Measurements from ENCODE around the gene FOXP2. TPM values are rescaled to one million over a fixed set of nuclear protein-coding genes. Genes with fewer than 3 reads are reported as not detected.

The FOXP2 gene
- total and polyA plus RNA-seq, 10 of the 15 experiments (the other 5 are each of a cell fraction or from before 2014, with no cell fraction given) = 0.99 to 2.5 (median 1.8) TPM

- no peak overlapping the region for H3K27ac ChIP-seq (ENCODE audit: control insufficient read depth, insufficient read depth)
- FAIRE-seq = no peak
- no peaks in the 10 kb centered on the region for H4K20me1 ChIP-seq (ENCODE audit: control insufficient read depth, insufficient read depth)
- TF ChIP-seq CBX3 (IDR thresholded peaks at IDR 0.05; ENCODE audit: borderline replicate concordance, low read depth) = no peak
- no peak for TF ChIP-seq GATAD2B (conservative IDR thresholded peaks at IDR 0.05; ENCODE audit: low read depth)
- no peak for TF ChIP-seq CHD1 (IDR thresholded peaks at IDR 0.05; ENCODE audit: low read depth, low read length)
- TF ChIP-seq PAX8 (IDR thresholded peaks at IDR 0.05) = no peak
- TF ChIP-seq EZH2 (IDR thresholded peaks at IDR 0.05; ENCODE audit: borderline replicate concordance, control insufficient read depth, low read depth, low read length) = no peak
- no peaks in the 10 kb centered on the region for H3K9me3 ChIP-seq (replicated peaks; ENCODE audit: control insufficient read depth, insufficient read depth, low read length)
- intact Hi-C loops (cut with micrococcal nuclease; ENCODE audit: unreplicated experiment) (loop anchor here (5.0 to 10.0 kb wide), 2 partner anchors 325 to 633 kb away; no protein-coding TSS in a partner anchor), in situ Hi-C loops (cut with MboI) (loop anchor here (25.0 kb wide), 1 partner anchor 623 kb away; no protein-coding TSS in a partner anchor)
- H2AFZ ChIP-seq (ENCODE audit: control insufficient read depth, low read depth, low read length) = no peak overlapping the region; the same call in 1 of the 2 replicates
- no peaks in the 10 kb centered on the region for H3K27me3 ChIP-seq (replicated peaks in 1 of 2; ENCODE audit: control insufficient read depth in 2 of 2, insufficient read depth in 2 of 2, low read length in 1 of 2)
- ATAC-seq = no peak
- 0% methylated on average over 1 of the region's 1 CpG for WGBS (ENCODE audit: insufficient coverage, insufficient replicate concordance, low lambda C conversion rate, missing lambda C conversion rate)
- DNase-seq (ENCODE audit: low read depth, low spot score) = no peak
- no peaks in the 10 kb centered on the region for H3K79me2 ChIP-seq (ENCODE audit: control insufficient read depth, insufficient read depth, low read length)
- SMC1A ChIA-PET (ENCODE audit: uncharacterized antibody, unreplicated experiment) = interaction anchor here (0.9 to 4.2 kb wide), 9 partner anchors 9 to 247 kb away, joined by 3 to 29 read pairs (median 6); no protein-coding TSS in a partner anchor
- CTCF ChIA-PET = interaction anchor here (0.9 to 3.3 kb wide), 5 partner anchors 11 to 244 kb away, joined by 3 to 48 read pairs (median 3); no protein-coding TSS in a partner anchor
- H3K4me1 ChIP-seq (ENCODE audit: control insufficient read depth, insufficient read depth, low read length) = no peaks in the 10 kb centered on the region
- RAD21 ChIA-PET (ENCODE audit: unreplicated experiment) = interaction anchor here (0.7 to 3.8 kb wide), 10 partner anchors 8 to 578 kb away, joined by 3 to 24 read pairs (median 7); no protein-coding TSS in a partner anchor
- H3K4me3 ChIP-seq = no peak overlapping the region
- no peak overlapping the region for H3K4me2 ChIP-seq (ENCODE audit: control insufficient read depth, insufficient read depth)
- no TSS peak for BruUV-seq (replicated peaks)
- POLR2A ChIA-PET = no interaction called here
- no peaks in the 10 kb centered on the region for H3K36me3 ChIP-seq (ENCODE audit: control insufficient read depth in 2 of 2, insufficient read depth in 2 of 2, low read length in 1 of 2)
- no peak overlapping the region for H3K9ac ChIP-seq (ENCODE audit: control insufficient read depth, insufficient read depth, low read length)
Observed at GRCh38 chr7:114660126-114660486, 245.5 kb downstream of the FOXP2 start.

- TF ChIP-seq E2F4 (IDR thresholded peaks at IDR 0.05; ENCODE audit: low read depth, low read length) = no peak
- no peak for TF ChIP-seq USF2 (IDR thresholded peaks at IDR 0.05; ENCODE audit: borderline replicate concordance, low read depth, low read length)
- no peak for TF ChIP-seq IKZF1 (conservative IDR thresholded peaks at IDR 0.05)
- no peak for TF ChIP-seq PML (IDR thresholded peaks at IDR 0.05; ENCODE audit: low read length)
- no peak for TF ChIP-seq POLR2AphosphoS2 (IDR thresholded peaks at IDR 0.05; ENCODE audit: low read depth, low read length)
- no peak for TF ChIP-seq RCOR1 (conservative IDR thresholded peaks at IDR 0.05; ENCODE audit: low read depth, low read length)
- TF ChIP-seq NR2F1 (conservative IDR thresholded peaks at IDR 0.05) = no peak
- TF ChIP-seq IKZF2 (IDR thresholded peaks at IDR 0.05) = no peak
- no peak for TF ChIP-seq JUND (IDR thresholded peaks at IDR 0.05; ENCODE audit: low read depth, low read length)
- TF ChIP-seq BCL11A (IDR thresholded peaks at IDR 0.05; ENCODE audit: low read depth, low read length) = no peak
- TF ChIP-seq MEF2A (IDR thresholded peaks at IDR 0.05; ENCODE audit: insufficient read depth, low read depth, low read length) = no peak
- no peak for TF ChIP-seq TARDBP (IDR thresholded peaks at IDR 0.05; ENCODE audit: borderline replicate concordance)
- ChIA-PET RAD21 (ENCODE audit: unreplicated experiment) (interaction anchor here (0.6 to 3.8 kb wide), 18 partner anchors 8 to 1022 kb away, joined by 3 to 24 read pairs (median 4); partner anchors contain the start of gene FOXP2), SMC1A (ENCODE audit: uncharacterized antibody, unreplicated experiment) (interaction anchor here (0.9 to 4.2 kb wide), 18 partner anchors 9 to 634 kb away, joined by 3 to 29 read pairs (median 4); no protein-coding TSS in a partner anchor), POLR2A (interaction anchor here (0.7 kb wide), 1 partner anchor 162 kb away, joined by 3 read pairs; no protein-coding TSS in a partner anchor), CTCF (interaction anchor here (0.9 to 3.3 kb wide), 8 partner anchors 10 to 633 kb away, joined by 3 to 48 read pairs (median 3); no protein-coding TSS in a partner anchor)
- no TSS peak for BruUV-seq (replicated peaks)
- intact Hi-C loops (cut with micrococcal nuclease; ENCODE audit: unreplicated experiment) = loop anchor here (5.0 to 10.0 kb wide), 2 partner anchors 326 to 633 kb away; no protein-coding TSS in a partner anchor
- FAIRE-seq (no peak), ATAC-seq (no peak), DNase-seq (ENCODE audit: low read depth, low spot score) (no peak)
- Histone ChIP-seq H3K36me3 (ENCODE audit: control insufficient read depth in 2 of 2, insufficient read depth in 2 of 2, low read length in 1 of 2) (no peaks in the 10 kb centered on the region), H3K4me1 (ENCODE audit: control insufficient read depth, insufficient read depth, low read length) (no peaks in the 10 kb centered on the region), H3K4me3 (no peak overlapping the region), H3K9me3 (replicated peaks; ENCODE audit: control insufficient read depth, insufficient read depth, low read length) (no peaks in the 10 kb centered on the region), H2AFZ (ENCODE audit: control insufficient read depth, low read depth, low read length) (no peak overlapping the region), H3K4me2 (ENCODE audit: control insufficient read depth, insufficient read depth) (no peak overlapping the region), H3K27ac (ENCODE audit: control insufficient read depth, insufficient read depth) (no peak overlapping the region), H3K27me3 (replicated peaks in 1 of 2; ENCODE audit: control insufficient read depth in 2 of 2, insufficient read depth in 2 of 2, low read length in 1 of 2) (no peaks in the 10 kb centered on the region), H3K79me2 (ENCODE audit: control insufficient read depth, insufficient read depth, low read length) (no peaks in the 10 kb centered on the region), H3K9ac (ENCODE audit: control insufficient read depth, insufficient read depth, low read length) (no peak overlapping the region), H4K20me1 (ENCODE audit: control insufficient read depth, insufficient read depth) (no peaks in the 10 kb centered on the region)
- 69% methylated on average over 2 of the region's 2 CpGs for WGBS (ENCODE audit: insufficient coverage, insufficient replicate concordance, low lambda C conversion rate, missing lambda C conversion rate)
- in situ Hi-C loops (cut with MboI) = loop anchor here (25.0 kb wide), 1 partner anchor 623 kb away; no protein-coding TSS in a partner anchor
Observed at GRCh38 chr7:114660753-114661152, 246.1 kb downstream of the FOXP2 start.

All from GM12878 (cell line).